ENCODE measurements around the gene FSTL5. TPM values are rescaled to one million over a fixed set of nuclear protein-coding genes. Genes with fewer than 3 reads are reported as not detected.
"Not testable (repeated sequence)": the region's sequence is repeated elsewhere in the genome, so short reads cannot be mapped to it uniquely, and the experiment has no call there.

Gene FSTL5
- polyA plus RNA-seq, 1 donor: 3.2 TPM

DNA sequence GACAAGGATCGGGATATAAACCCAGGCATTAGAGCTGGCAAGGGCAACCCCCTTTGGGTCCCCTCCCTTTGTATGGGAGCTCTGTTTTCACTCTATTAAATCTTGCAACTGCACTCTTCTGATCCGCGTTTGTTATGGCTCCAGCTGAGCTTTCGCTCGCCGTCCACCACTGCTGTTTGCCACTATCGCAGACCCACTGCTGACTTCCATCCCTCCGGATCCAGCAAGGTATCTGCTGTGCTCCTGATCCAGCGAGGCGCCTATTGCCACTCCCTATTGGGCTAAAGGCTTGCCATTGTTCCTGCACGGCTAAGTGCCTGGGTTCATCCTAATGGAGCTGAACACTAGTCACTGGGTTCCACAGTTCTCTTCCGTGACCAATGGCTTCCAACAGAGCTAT lies 59.9 kb downstream of the FSTL5 start:
- DNase-seq: not testable (repeated sequence)

DNA sequence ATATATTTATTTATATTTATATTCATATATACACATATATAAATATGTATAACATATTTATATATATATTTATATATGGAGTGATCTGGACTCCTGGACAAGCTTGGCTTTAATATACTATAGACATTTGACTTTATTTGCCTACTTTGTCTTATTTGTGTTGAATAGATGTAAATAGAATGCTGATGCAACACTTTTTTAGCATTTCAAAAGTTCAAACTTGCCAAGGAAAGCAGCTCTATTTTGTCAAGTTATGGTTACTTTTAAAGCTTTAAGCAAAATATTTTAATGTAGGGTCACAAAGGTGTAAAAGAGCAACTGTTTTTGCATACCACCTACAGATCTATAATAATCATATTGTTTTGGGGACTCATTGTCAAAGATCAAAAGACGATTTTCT lies 61.1 kb downstream of the FSTL5 start:
- DNase-seq: no peak

DNA sequence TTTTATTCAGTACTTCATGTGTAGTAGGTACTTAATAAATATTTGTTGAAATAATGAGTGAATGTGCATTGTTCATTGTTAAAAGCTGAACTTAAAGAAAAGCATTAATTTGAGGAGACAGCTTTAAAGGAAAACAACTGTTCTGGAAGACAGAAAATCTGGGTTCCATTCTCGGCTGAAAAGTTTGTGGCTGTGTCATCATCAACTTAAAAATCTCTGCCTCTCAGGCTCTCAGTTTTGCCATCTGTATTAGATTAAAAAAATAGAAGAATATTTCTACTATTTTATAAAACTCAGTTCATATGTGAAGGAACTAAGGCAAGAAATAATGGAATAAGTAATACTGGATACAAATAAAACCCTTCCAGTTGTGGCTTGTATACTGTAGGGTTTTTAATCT lies 62.5 kb downstream of the FSTL5 start:
- DNase-seq: no peak

DNA sequence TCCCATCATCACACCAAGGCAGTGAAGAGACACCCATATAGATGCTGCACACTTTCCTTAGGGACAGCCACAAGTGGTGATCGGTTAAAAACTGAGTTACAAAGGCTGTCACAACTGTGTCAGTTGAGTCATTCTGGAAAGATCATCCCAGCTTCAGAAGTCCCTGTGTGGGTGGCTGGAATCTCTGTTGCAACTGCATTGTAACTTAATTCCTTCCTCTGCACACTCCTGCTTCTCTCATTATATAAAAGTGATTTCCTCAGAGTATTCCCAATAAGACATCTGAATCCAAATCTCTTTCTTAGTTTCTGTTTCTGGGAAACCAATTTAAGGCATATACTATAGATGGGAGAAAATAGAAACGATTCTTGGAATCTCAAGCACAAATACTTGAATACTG lies 88.1 kb downstream of the FSTL5 start:
- DNase-seq: no peak

DNA sequence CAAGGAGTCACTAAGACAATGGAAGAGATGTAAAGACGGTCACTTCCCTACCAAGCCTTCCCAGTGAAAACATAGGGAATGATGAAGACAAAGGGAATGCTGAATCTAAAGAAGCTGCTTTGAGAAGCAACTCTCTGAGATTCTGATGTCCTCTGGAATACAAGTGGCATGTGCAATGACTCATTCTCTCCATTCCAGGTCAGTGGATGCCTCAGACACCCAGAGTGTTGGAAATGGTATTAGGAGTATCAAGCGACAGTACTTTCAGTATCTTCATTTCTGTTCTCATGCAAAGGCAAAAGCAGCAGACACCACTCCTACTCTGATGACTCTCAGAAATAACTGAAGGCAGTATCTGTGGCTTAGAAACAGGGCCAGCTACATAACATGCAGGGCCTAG lies 102.6 kb downstream of the FSTL5 start:
- no peak for DNase-seq

DNA sequence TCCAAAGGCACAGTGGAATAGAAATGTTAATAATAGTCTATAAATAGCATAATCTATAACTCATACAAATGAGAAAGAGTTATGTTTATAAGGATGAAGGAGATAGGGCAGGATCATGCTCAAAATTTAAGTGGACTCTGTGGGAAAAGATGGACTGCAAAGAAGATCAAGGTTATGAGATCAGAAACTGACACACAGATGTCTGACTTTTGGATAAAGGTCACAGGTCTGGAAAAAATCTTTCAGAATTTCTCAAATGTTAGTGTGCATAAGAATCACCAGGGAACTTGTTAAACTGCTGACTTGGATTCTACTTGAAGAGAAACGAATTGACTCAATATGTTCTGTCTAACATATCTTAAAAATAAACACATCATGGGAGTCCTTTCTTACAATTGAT lies 104.1 kb downstream of the FSTL5 start:
- no peak for DNase-seq

DNA sequence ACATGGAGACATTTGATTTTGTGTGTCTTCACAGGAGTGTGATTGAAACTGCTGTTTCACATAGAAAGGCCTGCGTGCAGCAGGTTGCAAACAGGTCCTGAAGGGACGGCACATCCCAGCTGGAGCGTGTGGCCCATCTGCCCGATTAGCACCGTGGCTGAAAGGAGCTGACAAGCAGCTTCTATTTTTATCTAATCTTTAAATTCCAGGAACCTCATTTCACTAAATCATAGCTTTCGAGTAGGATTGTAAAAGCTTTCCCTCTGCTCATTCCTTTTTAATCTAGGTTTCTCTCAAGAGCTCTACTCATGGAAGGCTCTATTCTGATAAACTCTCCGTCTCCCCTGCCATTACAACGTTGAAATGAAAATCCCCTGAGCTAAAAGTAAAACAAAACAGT lies 106.8 kb downstream of the FSTL5 start:
- DNase-seq: no peak

DNA sequence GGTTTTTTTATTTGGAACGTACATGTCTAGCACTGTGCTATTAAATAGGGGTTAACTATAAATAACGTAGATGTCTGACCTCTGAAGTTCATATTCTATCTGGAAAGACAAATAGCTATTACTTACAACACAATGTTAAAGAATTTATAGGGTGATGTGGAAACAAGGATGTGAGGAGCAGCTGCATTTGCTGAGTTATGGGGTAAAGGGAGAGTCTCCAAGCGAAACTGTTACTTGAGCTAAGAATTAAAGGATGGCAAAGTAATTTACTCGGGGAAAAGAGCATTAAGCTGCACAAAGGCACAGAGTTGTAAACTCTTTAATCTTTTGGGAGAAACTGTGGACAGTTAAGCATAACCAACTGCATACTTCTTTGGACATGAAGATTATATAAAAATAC lies 117.7 kb downstream of the FSTL5 start:
- no peak for DNase-seq

DNA sequence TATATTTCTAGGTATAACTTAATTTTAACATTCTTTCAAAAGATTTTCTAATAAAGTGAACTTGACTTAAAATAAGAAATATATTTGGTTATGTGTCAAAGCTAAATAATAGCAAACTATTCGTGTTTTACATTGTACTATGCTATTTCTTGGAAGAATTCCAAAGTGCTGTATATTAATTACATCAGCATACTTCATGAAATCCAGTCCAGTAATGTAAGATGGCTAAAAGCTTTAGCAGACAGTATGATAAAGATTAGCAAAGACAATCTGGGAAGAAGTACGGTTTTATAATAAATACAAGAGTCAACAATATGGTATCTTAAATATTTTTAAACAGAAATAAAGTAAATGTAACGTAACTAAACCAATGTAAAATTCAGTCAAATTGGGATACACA lies 125.7 kb downstream of the FSTL5 start:
- DNase-seq: no peak

DNA sequence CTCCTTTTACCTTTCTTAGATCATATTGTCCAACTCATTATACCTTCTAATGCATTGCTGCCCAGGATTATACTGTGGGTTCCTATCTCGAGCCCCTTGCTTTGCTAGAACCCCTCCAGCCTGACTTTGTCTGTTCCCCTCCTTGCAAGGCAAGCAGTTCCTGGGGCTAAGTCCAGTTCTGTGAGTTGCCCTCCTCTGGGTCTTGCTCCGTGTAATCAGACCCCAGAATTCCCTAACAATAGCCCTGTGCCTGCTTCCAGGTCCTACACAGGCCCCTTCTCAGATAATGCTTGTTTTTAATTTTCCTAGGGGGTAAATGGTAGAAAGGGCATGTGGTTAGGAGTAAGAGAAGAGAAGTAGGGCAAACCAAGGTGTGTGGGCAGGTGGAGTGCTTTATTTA lies 145.9 kb downstream of the FSTL5 start:
- no peak for DNase-seq

DNA sequence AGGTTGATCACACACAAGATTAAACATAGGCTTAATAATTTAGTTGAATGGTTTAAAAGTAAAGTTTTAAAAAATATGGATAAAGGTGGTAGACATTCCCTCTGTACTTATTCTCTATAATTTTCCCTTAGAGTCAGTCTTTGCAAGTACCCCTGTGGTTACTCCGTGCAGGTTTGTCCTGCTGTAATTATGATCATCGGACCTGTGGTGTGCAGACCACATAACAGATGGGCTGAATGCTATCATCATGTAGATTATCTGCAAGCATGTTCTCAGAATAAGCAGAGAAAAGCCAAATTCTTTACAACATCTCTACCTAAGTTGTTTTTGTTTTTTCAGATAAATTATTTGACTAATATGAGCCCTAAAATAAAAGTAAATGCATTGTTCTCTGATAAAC lies 146.8 kb downstream of the FSTL5 start:
- no peak for DNase-seq

DNA sequence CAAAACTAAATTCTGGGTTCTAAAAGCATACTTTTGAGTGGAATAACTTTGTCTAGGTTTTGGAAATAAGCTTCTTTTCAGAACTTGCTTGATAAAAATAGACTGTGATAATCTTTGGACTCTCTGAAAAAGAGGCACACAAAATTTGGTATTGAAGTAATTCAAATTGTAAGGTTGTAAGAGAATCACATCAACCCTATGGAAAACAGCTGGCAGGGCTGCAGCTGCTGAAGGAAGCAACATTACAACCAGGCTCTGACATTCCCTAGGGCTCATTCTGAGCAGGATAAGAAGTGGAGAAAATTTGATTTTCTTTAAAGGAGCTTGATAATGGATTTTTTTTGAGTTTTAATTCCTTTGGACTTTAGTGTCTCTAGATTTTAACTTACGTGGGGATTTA lies 147.6 kb downstream of the FSTL5 start:
- DNase-seq: no peak

DNA sequence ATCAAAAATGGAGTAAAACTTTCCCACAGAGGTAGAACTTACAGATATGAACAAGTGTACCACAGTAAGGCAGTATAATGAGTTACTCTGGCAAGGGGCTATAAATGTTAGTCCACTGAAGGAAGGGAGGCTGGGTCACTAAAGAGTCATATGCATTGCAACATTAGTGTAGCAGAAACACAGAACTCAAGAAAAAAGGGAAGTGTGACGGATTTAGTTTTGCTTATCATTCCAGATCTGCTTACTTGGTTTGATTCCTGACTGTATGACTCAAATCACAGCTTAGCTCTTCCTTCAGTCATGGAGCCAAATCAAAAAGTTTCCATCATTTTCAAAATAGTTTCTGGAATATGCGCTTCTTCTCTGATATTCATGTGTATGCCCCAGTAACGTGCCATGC lies 148.7 kb downstream of the FSTL5 start:
- no peak for DNase-seq

DNA sequence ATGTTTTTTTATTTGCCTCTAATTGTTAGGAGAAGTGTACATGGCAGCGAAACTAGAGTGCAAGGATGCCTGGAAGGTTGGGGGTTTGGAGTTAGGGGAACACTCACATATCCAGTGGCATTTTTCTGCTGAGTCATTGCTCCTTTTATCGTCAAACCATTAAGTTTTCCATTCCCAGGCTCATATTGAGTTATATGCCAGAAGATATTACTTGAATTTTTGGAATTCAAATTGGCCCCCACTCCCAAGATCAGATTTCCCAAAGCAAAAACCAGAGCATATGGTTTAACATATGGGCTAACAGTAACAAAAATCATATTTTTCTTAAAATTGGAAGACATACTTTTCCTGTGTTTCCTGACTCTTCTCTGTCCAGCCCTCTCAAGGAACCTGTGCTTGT lies 152.7 kb downstream of the FSTL5 start:
- no peak for DNase-seq

DNA sequence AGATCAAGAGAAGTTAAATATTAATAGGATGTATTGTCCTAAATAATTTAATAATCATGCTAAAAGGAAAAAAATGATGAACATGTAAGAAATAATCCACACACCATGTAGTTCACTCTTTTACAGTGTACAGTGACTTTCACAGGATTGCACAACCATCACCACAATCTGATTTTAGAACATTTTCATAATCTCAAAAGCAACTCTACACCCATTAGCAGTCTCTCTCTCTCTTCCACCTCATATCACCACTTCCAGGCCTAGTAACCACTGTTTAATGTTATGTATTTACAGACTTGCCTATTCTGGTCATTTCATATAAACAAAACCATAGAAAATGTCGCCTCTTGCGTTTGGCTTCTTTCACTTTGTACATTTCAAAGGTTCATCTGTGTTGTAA lies 153.4 kb downstream of the FSTL5 start:
- no peak for DNase-seq

DNA sequence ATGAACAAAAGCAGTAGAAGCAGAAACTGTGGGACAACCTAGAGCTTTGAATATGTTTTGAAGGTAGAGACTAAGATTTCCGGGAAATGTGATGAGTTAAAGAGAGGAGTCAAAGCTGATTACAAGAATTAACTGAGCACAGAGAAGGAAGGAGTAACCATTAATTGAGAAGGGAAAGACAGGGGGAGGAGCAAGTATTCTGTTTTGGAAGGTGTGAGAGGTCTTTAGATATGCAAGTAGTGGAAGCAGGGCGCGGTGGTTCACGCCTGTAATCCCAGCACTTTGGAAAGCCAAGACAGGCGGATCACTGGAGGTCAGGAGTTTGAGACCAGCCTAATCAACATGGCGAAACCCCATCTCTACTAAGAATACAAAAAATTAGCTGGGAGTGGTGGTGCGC lies 171.5 kb downstream of the FSTL5 start:
- no peak for DNase-seq

DNA sequence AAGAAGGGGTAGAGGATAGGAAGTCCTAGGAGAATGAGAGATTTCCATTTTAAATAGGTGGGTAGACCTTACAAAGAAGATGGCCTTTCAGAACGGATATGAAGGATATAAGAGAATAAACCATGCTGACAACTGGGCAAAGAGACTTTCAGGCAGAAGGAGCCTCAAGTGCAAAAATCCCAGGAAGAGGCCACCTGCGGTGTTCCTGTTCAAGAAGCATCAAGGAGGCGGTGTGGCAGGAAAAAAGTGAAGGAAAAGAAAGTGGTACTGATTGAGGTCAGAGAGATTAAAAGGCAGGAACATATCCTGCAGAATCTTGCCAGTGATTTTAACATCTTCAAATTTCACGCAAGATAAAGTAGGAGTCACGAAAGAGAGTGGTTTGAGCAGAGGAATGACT lies 172.0 kb downstream of the FSTL5 start:
- no peak for DNase-seq

DNA sequence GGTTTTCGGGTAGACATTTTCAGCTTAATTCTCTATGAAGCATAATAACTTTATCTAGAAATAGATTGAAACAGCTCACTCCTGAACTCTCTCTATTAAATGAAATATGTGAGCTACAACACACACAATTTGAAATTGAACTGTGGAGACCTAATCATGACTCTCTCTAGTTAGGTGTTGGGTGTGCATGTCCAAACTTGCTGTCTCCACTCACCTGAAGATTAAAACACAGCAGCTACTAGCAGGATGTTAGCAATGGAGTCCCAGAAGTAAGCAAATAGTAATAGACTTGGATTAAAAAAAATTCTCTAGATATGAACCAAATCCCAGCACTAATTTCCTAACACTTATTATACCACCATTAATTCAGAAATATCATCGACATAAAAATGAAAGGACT lies 173.1 kb downstream of the FSTL5 start:
- no peak for DNase-seq

DNA sequence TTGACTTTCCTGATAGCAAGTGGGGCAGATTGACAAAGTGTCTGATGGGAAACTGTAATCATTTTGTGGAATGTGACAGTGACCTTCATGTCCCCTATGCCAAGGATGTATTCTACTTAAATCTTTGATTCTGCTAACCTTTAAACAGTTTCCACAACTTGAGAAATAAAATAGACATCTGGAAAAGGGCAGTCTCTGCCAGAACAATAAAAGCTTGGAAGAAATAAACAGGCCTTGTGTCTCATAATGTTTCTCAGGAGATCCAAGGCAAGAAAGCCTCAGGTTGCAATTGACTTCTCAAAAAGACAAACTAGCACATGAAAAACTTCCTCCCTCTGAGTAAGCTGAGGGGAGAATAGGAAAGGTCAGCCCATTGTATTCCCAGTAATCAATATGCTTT lies 174.9 kb downstream of the FSTL5 start:
- no peak for DNase-seq

DNA sequence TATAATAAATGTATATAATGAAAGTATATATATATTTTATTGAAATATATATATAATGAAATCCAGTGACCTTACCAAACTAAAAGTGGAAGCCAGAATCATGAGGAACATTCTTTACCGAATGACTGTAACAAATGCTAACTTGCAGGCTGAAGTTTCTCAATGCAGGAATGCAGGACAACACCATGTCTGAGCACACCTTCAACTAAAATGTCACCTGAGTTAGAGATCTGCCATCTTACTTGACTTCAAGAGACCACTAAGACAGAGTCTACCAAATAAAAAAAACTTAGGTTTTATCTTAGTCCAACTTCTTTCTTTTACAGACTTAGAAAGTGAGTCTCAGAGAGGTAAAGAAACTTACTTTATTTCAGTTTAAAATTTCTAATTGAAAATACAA lies 176.2 kb downstream of the FSTL5 start:
- DNase-seq: no peak

DNA sequence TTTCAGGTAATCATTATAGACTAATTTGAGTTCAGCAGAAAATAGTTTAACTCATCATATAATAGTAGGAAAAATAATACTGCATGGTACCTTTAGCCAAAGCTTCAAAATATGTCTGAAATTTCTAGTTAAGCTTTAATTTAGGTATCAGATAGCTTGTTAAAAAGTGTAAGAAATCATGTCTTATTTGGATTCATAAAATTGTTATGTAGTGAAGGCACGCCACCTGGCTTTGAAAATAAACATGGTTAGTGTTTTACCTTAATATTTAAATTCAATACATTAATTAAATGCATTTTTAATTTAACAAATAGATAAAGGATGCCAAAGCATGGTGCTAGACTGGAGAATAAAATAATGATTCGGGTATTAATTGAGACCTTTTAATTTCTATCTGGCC lies 211.4 kb downstream of the FSTL5 start:
- no peak for DNase-seq

DNA sequence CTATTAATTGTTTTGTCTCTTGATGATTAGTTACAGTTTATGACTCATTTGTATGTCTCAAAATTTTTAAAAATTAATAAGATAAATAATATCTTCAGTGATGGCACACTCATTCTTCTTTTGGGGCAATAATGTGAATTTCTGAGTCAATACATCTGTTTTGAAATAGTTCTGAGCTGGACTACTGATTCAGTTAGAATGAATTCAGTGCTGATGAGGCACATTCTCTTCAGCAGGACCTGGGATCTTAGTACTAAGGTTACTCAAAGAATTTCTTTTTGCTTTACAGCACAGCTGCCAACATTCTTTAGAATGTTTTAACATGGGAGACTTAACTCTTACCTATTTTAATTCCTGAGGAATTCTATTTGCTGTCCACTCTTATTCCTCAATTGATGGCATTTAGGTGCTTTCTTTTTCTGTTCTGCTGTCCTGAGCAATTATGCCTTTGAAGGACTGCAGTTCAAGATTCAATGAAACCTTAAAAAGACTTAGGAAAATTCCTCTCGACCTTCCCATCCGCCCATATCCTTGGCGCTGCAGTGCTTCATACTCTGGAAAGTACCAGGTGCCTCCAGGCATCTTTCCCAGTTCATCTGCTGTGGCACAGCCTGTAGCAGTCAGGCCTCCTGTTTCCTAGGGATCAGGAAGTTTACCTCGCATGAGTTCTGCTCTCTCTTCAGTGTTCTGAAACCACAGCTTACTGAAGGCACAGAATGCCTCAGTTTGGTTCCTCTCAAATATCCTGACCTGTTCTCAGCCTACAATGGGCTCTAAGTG lies 213.7 kb downstream of the FSTL5 start:
- DNase-seq: no peak

DNA sequence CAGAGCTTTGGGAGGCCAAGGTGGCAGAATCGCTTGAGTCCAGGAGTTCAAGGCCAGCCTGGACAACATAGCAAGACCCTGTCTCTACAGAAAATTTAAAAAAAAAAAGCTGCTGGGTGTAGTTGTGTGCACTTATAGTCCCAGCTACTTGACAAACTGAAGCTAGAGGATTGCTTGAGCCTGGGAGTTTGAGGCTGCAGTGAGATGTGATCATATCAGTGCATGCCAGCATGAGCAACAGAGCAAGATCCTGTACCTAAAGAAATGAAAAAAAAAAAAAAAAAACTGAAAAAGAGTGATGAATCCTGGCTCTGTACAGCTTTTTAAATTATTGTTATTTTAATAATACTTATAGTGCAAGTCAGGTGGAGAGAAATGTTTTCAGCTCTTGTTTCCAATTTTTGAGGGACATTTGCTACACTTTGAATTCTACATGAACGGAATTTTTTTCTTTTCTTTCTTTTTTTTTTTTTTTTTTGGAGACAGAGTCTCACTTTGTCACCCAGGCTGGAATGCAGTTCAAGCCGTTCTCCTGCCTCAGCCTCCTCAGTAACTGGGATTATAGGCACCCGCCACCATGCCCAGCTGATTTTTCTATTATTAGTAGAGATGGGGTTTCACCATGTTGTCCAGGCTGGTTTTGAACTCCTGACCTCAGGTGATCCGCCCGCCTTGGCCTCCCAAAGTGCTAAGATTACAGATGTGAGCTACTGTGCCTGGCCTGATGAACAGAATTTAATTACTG lies 215.6 kb downstream of the FSTL5 start:
- no peak for DNase-seq

DNA sequence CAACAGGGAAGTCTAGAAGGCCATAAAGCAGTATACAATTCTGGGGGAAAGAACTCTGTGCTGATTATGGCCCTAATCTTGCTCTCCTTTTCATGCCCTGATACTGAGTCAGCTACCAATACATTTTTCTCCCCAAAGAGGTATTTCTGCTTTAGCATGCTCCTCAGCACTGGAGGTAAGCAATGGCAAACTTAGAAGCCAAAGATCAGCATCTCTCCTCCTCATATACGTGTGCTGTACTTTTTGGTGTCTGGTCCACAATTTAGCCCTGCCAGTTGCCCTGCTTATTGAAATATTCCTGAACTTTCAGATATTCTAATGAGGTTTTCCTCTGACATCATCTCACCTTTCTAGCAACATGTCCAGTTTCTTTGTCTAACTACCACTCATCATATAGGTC lies 226.2 kb downstream of the FSTL5 start:
- no peak for DNase-seq
